HEK293 (cell line): ENCODE data around the gene CCDC187.

ENCODE experiments used
- CTCF ChIP-seq: fragments of 450-650 bp; formaldehyde crosslinking; IDR thresholded peaks from 2 replicates; pipeline ENCODE4 v1.5.1; 2016; ENCODE audit warnings: missing biosample characterization, missing genetic modification characterization
- FEZF1 ChIP-seq: fragments of 450-650 bp; formaldehyde crosslinking; IDR thresholded peaks from 2 replicates; pipeline ENCODE4 v1.5.1; 2016; ENCODE audit warnings: missing biosample characterization, missing genetic modification characterization
- MEIS1 ChIP-seq: sonication (generic); formaldehyde crosslinking; IDR thresholded peaks from 2 replicates; pipeline ENCODE4 v1.8.1; 2022; ENCODE audit warnings: missing genetic modification reagents, mild to moderate bottlenecking, borderline replicate concordance
- ZBTB26 ChIP-seq: fragments of 450-650 bp; formaldehyde crosslinking; optimal IDR thresholded peaks from 2 replicates; pipeline ENCODE3; 2016; ENCODE audit warnings: missing biosample characterization, mild to moderate bottlenecking, missing genetic modification characterization
- ZBTB44 ChIP-seq: fragments of 450-650 bp; IDR thresholded peaks from 2 replicates; pipeline ENCODE4 v1.5.1; 2018; ENCODE audit warnings: missing biosample characterization, mild to moderate bottlenecking, missing genetic modification characterization

- TF ChIP-seq MEIS1 (CRISPR knock-in tag) (no peak), ZBTB44 (tag by site-specific recombination) (no peak), ZBTB26 (tag by site-specific recombination) (no peak), CTCF (tag by site-specific recombination) (no peak), FEZF1 (no peak)
Observed at GRCh38 chr9:136246849-136247550, 56.9 kb downstream of the CCDC187 start.
